KBM-7 (cell line): Measurements from ENCODE around the gene CD48.

Experiments used
- DNase-seq: peaks from one replicate; pipeline ENCODE4 v3.0.0-alpha.2; 2015
- in situ Hi-C: fragments of 300-500 bp; cut with MboI; formaldehyde crosslinking; loops from 2 replicates; pipeline ENCODE4 v1.14.3; 2020; ENCODE audit warnings: low sequenced_read_pairs, low pct_unique_long_range_greater_than_20kb, mixed read lengths

The CD48 gene

DNA sequence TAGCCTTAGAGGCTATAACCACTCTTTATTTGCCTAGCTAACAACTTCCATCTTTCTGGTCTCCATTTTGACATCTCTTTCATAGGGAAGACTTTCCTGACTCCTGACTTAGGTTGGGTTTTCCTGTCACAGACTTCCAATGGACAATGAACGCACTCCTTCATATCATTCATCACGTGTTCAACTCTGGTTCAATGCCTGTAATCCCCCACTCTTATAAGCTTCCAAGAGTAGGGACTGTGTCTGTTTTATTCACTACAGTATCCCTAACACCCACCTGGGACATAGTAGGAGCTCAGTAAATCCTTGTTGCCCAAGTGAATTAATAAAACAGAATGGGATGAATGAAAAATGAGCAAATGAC lies 69.4 kb downstream of the CD48 start:
- DNase-seq: no peak
- in situ Hi-C loops: no loop called here

DNA sequence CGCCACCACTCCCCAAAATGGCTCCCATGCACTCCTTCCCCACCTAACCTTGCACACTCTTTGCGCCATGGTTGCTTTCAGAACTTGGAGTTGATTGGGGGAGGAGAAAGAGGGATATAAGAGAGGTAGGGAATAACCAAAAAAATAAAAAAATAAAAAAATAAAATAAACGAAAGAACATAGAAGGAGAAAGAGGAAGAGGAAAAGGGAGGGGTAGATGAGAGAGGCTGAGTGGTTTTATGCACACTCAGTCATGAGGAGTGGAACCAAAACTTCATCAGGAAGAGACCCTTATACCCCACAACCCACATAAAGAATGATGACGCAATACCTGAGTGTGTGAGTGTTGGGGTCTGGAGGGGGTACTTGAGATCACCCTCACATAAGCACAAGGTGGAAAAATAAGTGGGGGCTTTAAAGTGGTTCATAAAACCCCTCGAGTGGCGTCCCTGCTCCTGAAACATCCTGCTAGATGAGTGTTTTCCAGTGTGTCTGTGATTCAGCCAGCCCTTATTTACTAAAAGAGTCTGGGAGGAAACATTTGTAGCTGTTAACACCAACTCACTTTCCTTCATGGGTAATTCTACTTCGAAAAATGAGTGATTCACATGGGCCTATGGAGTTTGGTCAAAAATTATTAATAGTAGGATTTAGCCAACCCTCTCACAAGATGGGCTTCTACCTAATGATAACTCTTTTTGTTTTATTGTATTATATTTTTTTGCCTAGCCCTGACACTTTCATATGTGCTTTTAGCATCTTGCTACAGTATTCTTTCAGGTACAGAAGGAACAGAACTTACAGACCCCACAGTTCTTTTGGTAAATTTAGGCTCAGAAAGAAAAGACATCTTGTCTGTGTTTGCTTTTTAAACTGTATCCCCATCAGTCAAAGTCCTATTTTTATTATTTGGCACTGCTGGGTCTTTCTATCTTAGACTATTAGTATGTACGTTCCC lies 70.0 kb downstream of the CD48 start:
- in situ Hi-C loops: no loop called here

DNA sequence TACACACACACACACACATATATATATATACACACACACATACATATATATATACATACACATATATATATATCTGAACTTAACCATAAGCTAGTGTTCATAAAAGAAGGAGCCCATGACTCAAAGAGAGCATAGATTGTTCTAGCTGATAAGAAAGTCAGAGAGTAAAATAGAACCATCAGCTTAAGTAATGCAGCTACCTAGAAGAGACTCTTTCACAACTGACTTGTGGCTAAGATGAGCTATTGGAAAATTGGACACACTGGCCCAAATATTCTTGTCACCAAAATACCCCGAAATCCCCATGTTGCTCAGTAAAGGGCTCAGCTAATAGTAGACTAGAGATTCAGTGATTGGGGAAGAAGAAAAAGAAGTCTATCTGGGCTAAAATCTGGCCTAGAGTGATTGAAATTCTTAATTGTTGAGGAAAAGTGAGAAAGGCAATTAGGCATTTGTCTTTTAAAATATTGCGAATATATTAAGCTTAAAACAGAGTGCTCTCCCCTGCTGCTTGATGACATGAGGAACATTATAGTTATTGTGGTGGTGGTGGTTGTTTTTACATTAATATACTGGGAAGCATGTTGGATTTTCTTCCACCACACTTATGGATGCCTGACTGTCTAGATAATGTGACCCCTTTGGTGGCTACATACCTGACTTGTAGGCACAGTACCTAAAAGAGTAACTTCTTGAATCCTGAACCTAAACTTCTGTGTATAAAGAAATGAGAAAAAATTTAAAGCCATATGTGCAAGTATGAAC lies 71.1 kb downstream of the CD48 start:
- in situ Hi-C loops: no loop called here
- DNase-seq: no peak

More for the DNA sequence above, 70.0 kb downstream of the CD48 start:
- DNase-seq: peak; percentile 48

DNA sequence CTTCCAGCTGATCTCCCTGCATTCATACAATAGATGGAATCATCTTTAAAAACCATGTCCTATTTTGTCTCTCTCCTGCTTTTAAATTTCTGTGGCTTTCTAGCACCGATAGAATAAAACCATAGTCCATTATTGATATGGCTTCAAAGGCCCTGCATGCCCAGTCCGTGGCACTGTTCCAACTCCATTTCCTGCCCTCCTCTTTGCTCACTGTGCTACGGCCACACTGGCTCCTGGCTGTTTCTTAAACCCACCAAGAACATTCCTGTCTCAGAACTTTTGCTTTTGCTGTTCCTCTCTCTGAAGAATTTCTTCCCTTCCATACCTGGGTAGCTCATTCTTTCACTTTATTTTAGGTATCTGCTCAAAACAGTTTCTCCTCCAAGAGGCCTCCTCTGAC lies 72.0 kb downstream of the CD48 start:
- DNase-seq: no peak
- in situ Hi-C loops: no loop called here

DNA sequence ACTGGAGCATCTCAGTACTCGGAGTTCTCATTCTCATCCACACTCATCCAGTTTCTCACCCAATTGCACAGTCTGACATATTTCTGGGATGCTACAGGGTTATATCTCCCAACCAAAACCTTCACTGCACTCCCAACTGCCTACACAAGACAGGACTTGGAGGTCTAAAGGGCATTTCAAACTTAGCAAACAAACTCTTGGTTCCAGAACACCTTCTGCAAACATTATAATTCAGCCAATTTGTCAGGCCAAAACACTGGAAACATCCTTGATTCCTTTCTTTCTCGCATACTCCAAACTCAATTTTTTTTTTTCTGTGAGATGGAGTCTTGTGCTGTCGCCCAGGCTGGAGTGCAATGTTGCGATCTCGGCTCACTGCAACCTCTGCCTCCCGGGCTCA lies 72.7 kb downstream of the CD48 start:
- in situ Hi-C loops: no loop called here
- no peak for DNase-seq

DNA sequence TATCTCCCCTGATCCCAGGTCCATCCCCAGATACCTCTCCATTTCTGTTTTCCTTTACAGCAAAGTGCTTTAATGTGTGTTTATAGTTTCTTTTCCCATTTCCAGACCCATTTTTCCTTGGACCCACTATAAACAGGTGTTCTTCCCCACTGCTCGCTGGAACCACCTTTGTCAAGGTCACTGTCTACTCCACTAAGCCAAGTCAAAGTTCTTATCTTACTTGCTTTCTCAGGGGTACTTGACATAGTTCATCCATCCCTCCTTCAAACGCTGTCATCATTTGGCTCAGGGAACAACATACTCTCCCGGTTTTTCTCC lies 73.1 kb downstream of the CD48 start:
- DNase-seq: no peak
- in situ Hi-C loops: no loop called here

DNA sequence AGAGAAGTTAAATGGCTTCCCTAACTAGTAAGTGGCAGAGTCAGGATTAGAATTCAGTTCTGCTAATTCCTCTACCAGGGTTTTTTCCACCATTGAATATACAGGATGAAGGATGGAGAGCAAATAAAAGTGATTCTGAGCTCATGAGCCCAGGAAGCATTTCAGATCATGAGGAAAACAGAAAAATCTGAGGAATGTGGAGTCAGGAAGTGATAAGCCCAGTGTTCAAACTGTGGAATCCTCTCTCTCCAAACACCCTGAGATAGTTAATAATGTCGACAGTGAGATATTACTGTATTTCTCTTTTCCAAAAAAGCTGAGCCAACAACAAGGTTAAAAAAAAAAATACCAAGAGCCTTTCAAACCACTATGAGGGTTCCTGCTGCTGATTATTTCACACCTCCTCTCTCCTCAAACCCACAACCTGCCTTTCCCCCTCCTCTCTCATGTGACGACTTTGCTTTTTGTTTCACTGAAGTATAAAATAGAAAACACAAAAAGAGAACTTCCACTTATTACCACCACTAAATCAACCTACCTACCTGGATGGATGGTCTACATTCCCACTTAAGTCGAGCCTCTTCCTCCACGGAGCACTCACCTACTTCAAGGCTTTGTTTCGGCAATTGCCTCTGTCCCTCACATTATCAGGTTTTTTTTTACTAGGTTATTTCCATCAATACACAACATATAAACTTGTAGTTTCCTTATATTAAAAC lies 73.6 kb downstream of the CD48 start:
- no peak for DNase-seq
- in situ Hi-C loops: no loop called here

DNA sequence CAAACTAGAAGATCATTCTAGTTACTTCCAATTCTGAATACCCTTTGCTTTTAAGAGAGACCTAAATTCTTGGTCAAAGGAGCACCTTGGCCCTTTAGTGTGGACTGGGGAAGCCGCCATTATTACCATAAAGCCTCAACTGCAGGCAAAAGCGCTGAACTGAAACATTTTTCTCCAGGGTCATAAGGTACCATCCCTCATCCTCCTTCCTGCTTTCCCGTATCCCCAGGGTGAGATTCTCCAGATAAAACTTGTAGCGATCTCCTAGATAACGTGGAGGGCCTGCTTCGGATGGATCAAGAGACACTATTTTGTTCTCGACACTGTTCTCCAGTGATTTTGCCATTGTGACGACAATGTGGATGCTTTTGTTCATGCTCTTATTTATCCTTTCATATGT lies 74.6 kb downstream of the CD48 start:
- no peak for DNase-seq
- in situ Hi-C loops: no loop called here

DNA sequence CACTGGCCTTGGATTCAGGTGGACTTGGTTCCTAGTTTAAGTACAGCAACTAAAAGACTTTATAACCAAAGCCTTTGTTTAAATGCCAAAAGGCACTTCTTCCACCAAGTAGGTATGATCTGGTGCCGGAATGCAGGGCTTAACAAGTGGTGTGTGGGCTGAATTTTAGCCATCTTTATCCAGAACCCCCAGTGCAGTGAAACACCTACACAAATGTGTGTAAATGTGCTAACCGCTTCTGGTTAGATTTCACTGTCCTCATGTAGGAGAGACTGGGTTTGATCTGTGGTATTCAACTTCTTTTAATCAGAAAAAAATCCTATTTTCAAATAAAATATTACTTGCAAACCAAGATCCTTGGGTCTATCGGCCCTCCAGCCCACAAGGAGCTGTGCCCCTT lies 75.1 kb downstream of the CD48 start:
- in situ Hi-C loops: no loop called here

DNA sequence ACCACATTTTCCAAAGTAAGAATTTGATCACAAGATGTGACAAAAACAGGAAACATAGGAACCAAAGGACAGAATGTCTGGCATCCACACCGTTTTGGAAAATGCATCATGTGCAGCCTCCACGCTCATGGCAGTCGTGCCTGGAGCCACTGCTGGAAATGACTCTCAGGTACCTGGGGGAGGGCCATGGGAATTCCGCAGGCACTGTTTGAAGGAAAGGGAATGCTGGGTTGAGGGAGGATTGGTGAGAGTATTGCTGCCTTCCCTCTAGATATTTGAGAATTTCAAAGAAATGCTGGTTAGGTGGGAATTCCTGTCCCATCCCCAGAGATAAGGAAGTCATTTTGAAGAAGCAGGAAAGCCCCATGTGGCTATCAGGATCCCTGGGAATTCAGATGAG lies 75.5 kb downstream of the CD48 start:
- in situ Hi-C loops: no loop called here

More for the DNA sequence above, 75.1 kb downstream of the CD48 start:
- DNase-seq: no peak

DNA sequence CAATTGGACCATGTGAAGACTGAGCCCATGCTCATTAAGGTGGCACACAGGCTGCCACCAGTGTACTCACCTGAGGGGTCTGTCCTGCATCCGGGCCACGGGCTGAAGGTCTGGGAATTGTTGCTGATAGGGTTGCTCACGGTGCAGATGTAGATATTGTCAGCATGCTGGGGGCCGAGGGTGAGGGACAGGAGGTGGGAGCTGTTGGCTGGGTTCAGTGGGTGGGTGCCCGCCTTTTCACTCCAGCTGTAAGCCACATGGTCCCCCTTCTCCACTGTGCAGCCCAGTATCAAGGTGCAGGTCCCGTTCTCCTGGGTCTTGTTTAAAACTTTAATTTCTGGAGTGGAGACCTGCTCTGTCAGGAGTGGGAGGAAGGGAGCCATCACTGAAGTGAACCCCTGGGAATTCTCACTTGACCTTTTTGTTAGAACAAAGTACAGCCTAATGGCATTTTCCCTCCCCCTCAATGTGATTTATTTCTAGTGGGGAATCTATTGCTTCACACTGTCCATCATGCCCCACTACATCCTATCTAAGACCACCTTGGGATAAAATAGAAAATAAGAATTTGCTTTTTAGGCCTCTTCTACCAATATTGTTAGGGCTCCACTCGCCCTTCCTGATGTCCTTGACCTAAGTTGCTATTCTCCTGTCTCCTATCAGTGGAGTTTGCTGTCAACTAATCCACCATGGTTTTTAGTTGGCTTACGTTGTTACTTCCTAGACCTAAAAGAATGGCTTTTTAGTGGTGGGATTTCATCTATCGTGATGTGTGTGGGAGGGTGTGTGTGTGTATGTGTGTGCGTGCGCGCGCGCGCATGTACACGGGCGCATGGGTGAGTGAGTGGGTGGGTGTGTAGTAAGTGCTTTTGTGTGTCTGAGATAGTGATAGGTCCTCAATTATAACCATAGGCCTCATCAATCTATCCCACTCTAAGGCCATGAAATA lies 76.8 kb downstream of the CD48 start:
- no peak for DNase-seq
- in situ Hi-C loops: no loop called here

More for the DNA sequence above, 75.5 kb downstream of the CD48 start:
- no peak for DNase-seq

DNA sequence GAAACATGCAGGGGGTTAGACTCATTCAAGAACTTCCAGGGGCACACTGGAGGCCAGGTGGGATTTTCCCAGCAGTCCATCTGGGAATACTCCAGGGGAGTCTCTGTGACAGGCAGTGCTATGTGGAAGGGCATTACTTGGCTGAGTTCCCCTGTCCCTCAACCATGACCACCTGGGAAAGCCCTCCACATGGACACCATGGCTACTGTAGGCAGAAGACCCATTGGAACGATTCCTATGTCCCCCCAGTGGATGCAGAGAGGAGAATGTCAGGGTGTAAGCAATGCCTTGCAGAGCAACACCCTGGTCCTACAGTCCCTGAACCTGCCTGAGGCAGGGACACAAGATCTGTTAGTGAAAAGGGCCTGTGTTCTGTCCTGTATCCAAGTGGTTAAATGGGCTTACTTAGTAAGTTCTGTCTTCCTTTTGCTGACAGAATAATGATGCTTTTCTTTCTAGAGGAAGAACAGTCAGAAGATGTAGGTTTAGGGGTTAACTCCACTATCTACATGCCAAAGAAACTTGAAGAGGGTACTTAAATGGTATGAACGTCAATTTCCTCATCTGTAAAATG lies 78.2 kb downstream of the CD48 start:
- in situ Hi-C loops: no loop called here
- DNase-seq: no peak

DNA sequence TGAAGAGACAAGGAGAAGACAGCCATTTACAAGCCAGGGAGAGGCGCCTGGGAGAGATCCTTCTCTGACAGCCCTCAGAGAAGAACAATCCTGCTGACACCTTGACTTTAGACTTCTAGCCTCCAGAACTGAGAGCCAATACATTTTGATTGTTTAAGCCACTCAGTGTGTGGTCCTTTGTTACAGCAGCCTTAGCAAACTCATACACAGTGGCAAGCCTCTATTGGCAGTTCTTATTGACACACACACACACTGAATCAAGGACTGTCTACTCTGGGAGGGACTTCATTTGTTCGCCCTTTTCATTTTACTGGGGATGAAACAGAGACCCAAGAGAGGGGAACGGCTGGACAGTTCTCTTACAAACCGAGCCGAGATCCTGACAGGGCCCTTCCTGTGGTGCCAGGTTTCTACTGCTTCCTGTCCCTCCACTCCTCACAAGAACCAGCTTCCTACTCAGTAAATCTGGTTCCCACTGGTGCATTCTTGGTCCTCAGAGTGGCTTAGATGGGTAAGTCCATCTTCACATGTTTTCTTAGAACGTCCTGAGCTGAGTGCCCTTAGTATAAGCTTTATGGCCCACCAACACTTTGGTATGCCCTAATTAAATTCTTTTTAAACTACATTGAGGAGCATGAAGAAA lies 79.5 kb downstream of the CD48 start:
- no peak for DNase-seq
- in situ Hi-C loops: no loop called here

DNA sequence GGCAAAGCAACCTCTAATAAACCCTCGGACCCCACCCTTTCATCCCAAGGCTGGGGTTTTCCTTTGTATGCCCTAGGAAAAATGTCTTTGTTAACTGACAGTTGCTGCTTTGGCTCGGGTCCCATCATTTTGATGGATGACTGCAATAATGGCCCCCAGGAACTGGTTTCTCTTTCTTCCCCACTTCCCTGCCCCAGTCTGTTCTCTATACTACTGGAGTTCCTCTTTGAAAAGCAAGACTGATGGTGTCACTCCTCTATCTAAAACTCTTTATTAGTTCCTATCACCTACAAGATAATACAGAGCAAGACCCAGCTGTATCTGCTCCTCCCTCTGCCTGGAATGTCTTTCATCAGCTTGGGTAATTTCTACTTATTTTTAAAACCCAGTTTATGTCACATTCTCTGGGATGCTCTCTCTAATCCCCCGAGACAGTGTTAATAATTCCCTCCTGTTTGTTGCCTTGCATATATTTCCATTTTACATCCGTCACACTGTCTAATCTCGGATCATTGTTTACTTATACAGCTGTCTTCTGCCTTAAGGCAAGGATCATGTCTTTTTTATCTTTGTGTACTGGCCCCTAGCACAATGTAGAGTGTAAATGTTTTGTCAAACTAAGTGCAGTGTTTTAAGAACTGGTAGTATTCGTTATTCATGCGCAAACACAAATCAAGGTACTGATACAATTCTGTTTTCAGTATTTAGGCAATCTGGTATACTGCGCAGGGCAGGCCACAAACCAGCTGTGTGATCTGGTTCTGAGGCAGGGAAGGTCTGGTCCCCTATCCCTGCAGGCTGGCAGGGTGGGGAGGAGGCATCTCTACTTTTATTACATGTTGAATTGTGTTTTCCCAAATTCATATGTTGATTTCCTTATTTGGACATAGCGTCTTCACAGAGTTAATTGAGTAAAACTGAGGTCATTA lies 80.8 kb downstream of the CD48 start:
- DNase-seq: no peak
- in situ Hi-C loops: no loop called here

DNA sequence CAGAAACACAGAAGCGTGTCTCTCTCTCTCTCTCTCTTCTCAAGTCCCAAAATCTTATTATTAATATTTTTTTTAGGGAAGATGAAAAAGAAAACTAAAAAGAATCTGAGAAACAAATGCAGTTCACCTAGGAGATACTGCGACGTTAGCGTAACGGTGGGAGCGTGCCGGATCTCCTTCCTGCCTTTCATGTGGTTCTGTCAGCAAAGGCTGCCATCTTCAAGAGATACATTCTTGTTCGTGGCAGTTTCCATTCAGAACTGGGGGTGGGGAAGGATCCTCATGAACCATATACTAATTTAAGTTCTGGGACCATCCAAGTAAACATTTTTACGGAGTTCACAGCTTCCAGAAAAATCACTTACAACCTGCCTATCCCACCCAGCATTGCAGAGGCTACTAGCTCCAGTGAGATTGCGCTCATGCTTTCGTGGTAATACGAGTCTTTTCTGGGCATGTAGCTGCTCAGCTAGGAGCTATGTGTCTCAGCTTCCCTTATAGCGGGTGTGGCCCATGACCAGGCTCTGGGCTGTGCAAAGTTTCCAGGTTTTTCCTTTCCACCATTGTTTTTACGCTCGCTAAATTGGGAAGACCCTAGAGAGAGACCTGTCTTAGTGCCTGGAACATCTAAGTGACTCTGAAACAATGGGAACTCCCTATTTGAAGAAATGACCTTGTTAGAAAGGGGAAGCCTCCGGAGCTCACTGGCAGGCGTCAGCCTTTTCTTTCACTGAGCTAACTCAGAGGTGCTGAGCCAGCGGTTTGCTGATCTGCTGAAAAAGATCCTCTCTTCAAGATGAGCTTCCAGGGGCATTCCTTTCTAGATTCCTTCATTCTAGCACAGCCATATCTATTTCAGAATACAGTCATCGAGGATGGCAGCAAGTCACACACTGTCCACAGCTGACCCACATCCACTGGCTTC lies 82.1 kb downstream of the CD48 start:
- peak; percentile 45 for DNase-seq
- in situ Hi-C loops: no loop called here

DNA sequence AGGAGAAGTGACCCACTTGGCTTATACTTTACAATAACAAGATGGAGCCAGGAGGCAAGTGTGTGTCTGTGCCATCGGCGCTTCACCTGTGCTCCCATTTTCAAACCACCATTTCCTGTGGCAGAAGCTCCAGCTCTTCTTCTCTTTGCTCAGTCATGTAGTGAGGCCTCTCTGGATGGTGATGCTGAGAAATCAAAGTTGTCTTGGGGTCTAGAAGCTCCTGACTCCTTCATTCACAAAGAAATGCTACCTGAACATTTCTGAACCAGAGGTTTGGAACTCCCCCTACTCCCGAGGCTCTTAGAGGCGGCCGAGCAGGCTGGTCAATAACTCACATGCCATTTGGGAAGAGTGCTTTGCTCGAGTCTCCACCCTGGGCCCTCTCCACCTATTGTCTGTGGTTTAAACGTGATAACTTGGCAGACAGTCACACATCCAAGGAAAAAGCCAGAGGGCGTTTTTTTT lies 82.8 kb downstream of the CD48 start:
- DNase-seq: no peak
- in situ Hi-C loops: no loop called here
